Erythroblast (primary cell): Measurements from ENCODE around the gene SPATA9.

Source experiments
- GATA1 ChIP-seq: IDR thresholded peaks from 2 replicates; pipeline ENCODE4 v1.6.1; 2011; ENCODE audit warnings: low read depth, mild to moderate bottlenecking, control low read depth, low read length, moderate library complexity
- POLR2A ChIP-seq: IDR thresholded peaks from 2 replicates; pipeline ENCODE4 v1.6.1; 2011; ENCODE audit warnings: mild to moderate bottlenecking, low read length

GRCh38 chr5:95654196-95654595, 28.6 kb downstream of the SPATA9 start:
- TF ChIP-seq POLR2A (no peak), GATA1 (no peak)
